H9 (cell line): ENCODE measurements around the gene PMP22. TPM values are rescaled to one million over a fixed set of nuclear protein-coding genes. Genes with fewer than 3 reads are reported as not detected.

ENCODE experiments used
- DNase-seq: peaks from one replicate; pipeline ENCODE4 v3.0.0-alpha.2; 2017
- H2AFZ ChIP-seq: one replicate; pipeline ENCODE4 v1.6.1; 2013; ENCODE audit warnings: mild to moderate bottlenecking, low read length, control low read depth, moderate library complexity
- H2AK5ac ChIP-seq: 2 replicates; pipeline ENCODE4 v1.6.1; 2013; ENCODE audit warnings: low read length, control low read depth, mixed read lengths; ENCODE audit not compliant: insufficient read length
- H2BK120ac ChIP-seq: one replicate; pipeline ENCODE4 v1.6.1; 2013; ENCODE audit warnings: low read depth, mild to moderate bottlenecking, low read length, control low read depth, inconsistent platforms; ENCODE audit not compliant: poor library complexity, severe bottlenecking
- H2BK12ac ChIP-seq: 2 replicates; pipeline ENCODE4 v1.6.1; 2013; ENCODE audit warnings: low read length, control low read depth, mixed read lengths, low read depth; ENCODE audit not compliant: insufficient read length
- H2BK15ac ChIP-seq: 2 replicates; pipeline ENCODE4 v1.6.1; 2013; ENCODE audit warnings: low read depth, low read length, control low read depth
- H2BK20ac ChIP-seq: one replicate; pipeline ENCODE4 v1.6.1; 2013; ENCODE audit warnings: low read depth, mild to moderate bottlenecking, low read length, control low read depth, inconsistent platforms; ENCODE audit not compliant: poor library complexity, severe bottlenecking
- H2BK5ac ChIP-seq: 2 replicates; pipeline ENCODE4 v1.6.1; 2013; ENCODE audit warnings: low read length, control low read depth, mixed read lengths; ENCODE audit not compliant: insufficient read length
- H3K14ac ChIP-seq: 2 replicates; pipeline ENCODE4 v1.6.1; 2013; ENCODE audit warnings: low read length, control low read depth; ENCODE audit not compliant: insufficient read depth
- H3K18ac ChIP-seq: 2 replicates; pipeline ENCODE4 v1.6.1; 2013; ENCODE audit warnings: low read depth, mild to moderate bottlenecking, mixed read lengths, low read length, control low read depth; ENCODE audit not compliant: insufficient read length
- H3K23ac ChIP-seq: 2 replicates; pipeline ENCODE4 v1.6.1; 2013; ENCODE audit warnings: low read length, control low read depth, mixed read lengths, low read depth; ENCODE audit not compliant: insufficient read length
- H3K23me2 ChIP-seq: 2 replicates; pipeline ENCODE4 v1.6.1; 2013; ENCODE audit warnings: low read depth, mild to moderate bottlenecking, mixed read lengths, low read length, control low read depth; ENCODE audit not compliant: insufficient read length, poor library complexity, severe bottlenecking
- H3K27ac ChIP-seq: 2 replicates; pipeline ENCODE4 v1.5.1; 2013; ENCODE audit warnings: low read length, control low read depth, mixed read lengths, low read depth; ENCODE audit not compliant: insufficient read length
- H3K27me3 ChIP-seq: 2 replicates; pipeline ENCODE4 v1.6.1; 2013; ENCODE audit warnings: low read length, control low read depth, inconsistent platforms; ENCODE audit not compliant: insufficient read depth
- H3K4ac ChIP-seq: 2 replicates; pipeline ENCODE4 v1.6.1; 2013; ENCODE audit warnings: low read depth, mild to moderate bottlenecking, control low read depth, inconsistent platforms, low read length, moderate library complexity
- H3K4me1 ChIP-seq: 2 replicates; pipeline ENCODE4 v1.6.1; 2013; ENCODE audit warnings: low read length, control low read depth, inconsistent platforms; ENCODE audit not compliant: insufficient read depth
- H3K4me2 ChIP-seq: 2 replicates; pipeline ENCODE4 v1.6.1; 2013; ENCODE audit warnings: low read length, control low read depth, mixed read lengths; ENCODE audit not compliant: insufficient read length, insufficient read depth
- H3K56ac ChIP-seq: 2 replicates; pipeline ENCODE4 v1.6.1; 2013; ENCODE audit warnings: low read depth, mild to moderate bottlenecking, mixed read lengths, low read length, control low read depth; ENCODE audit not compliant: insufficient read length
- H3K79me1 ChIP-seq: 2 replicates; pipeline ENCODE4 v1.6.1; 2013; ENCODE audit warnings: low read depth, mild to moderate bottlenecking, moderate library complexity, low read length, control low read depth, inconsistent platforms; ENCODE audit not compliant: insufficient read depth, poor library complexity, severe bottlenecking
- H3K79me2 ChIP-seq: 2 replicates; pipeline ENCODE4 v1.6.1; 2013; ENCODE audit warnings: low read length, control low read depth, inconsistent platforms; ENCODE audit not compliant: insufficient read depth
- H3K9ac ChIP-seq: 2 replicates; pipeline ENCODE4 v1.6.1; 2013; ENCODE audit warnings: low read length, control low read depth, mixed read lengths; ENCODE audit not compliant: insufficient read length; ENCODE audit errors: extremely low read depth
- H3K9me3 ChIP-seq: one replicate; pipeline ENCODE4 v1.6.1; 2013; ENCODE audit warnings: low read depth, low read length, inconsistent platforms; ENCODE audit not compliant: control insufficient read depth
- H3T11ph ChIP-seq: one replicate; pipeline ENCODE4 v1.6.1; 2013; ENCODE audit warnings: mild to moderate bottlenecking, low read length, control low read depth, inconsistent platforms
- H4K20me1 ChIP-seq: one replicate; pipeline ENCODE4 v1.6.1; 2013; ENCODE audit not compliant: control insufficient read depth, insufficient read length, insufficient read depth
- H4K5ac ChIP-seq: 2 replicates; pipeline ENCODE4 v1.6.1; 2013; ENCODE audit warnings: low read depth, mild to moderate bottlenecking, mixed read lengths, low read length, control low read depth; ENCODE audit not compliant: insufficient read length
- H4K8ac ChIP-seq: replicated peaks from 2 replicates; pipeline ENCODE4 v1.6.1; 2013; ENCODE audit warnings: low read length, control low read depth, mixed read lengths, low read depth; ENCODE audit not compliant: insufficient read length
- H4K91ac ChIP-seq: 2 replicates; pipeline ENCODE4 v1.6.1; 2013; ENCODE audit warnings: low read depth, mild to moderate bottlenecking, moderate library complexity, mixed read lengths, low read length, control low read depth; ENCODE audit not compliant: insufficient read length
- H3K27ac Mint-ChIP-seq, 3 experiments: 2 replicates in 2 of 3; 3 replicates in 1 of 3; pipeline ENCODE4 v1.8.0; 2020 to 2021; ENCODE audit warnings: mixed read lengths in 3 of 3, mild to moderate bottlenecking in 1 of 3, moderate library complexity in 1 of 3
- H3K27me3 Mint-ChIP-seq: 2 replicates; pipeline ENCODE4 v1.8.0; 2021; ENCODE audit warnings: low read depth, mild to moderate bottlenecking, moderate library complexity, mixed read lengths
- H3K36me3 Mint-ChIP-seq, 3 experiments: 2 replicates in 2 of 3; 3 replicates in 1 of 3; pipeline ENCODE4 v1.8.0; 2020 to 2021; ENCODE audit warnings: low read depth in 3 of 3, mixed read lengths in 3 of 3; ENCODE audit not compliant: insufficient read depth in 1 of 3
- H3K4me1 Mint-ChIP-seq, 2 experiments: 2 replicates each; pipeline ENCODE4 v1.8.0; 2020; ENCODE audit warnings: mixed read lengths in 2 of 2
- H3K4me3 Mint-ChIP-seq, 2 experiments: 2 replicates in 1 of 2; 3 replicates in 1 of 2; pipeline ENCODE4 v1.8.0; 2020 to 2021; ENCODE audit warnings: mild to moderate bottlenecking in 2 of 2, mixed read lengths in 2 of 2, moderate library complexity in 1 of 2
- H3K9me3 Mint-ChIP-seq, 2 experiments: 2 replicates in 1 of 2; 3 replicates in 1 of 2; pipeline ENCODE4 v1.8.0; 2020; ENCODE audit warnings: mild to moderate bottlenecking in 2 of 2, mixed read lengths in 2 of 2, moderate library complexity in 1 of 2
- WGBS: extraction: QIAGEN DNeasy Blood & Tissue Kit; methylation state at CpG from one replicate; pipeline ENCODE4 v1.1.7; 2013; ENCODE audit warnings: missing lambda C conversion rate, low lambda C conversion rate, mixed read lengths; ENCODE audit not compliant: insufficient read length; ENCODE audit errors: extremely low coverage; 5-methylcytosine and 5-hydroxymethylcytosine counted together
- total RNA-seq: library from RNA; stranded (reverse); gene quantifications from 2 replicates; pipeline ENCODE4 v1.2.1, GENCODE V29; 2021
- TF ChIP-seq, protein P1 (sequence below): fragments of 200-600 bp; sonication (generic); conservative IDR thresholded peaks from 3 replicates; pipeline ENCODE4 v1.8.0; 2021; ENCODE audit warnings: antibody characterized with exemption, mild to moderate bottlenecking

PMP22 gene
- total RNA-seq, 1 experiment from 2014 or later: 1.5 TPM

- Histone ChIP-seq H3K9me3 (no peaks in the 10 kb centered on the region), H4K8ac (no peak overlapping the region), H3K23ac (no peak overlapping the region), H2BK12ac (no peak overlapping the region), H3K79me1 (no peaks in the 10 kb centered on the region), H2BK120ac (no peak overlapping the region), H2AK5ac (no peak overlapping the region), H3K4ac (no peak overlapping the region), H3K18ac (no peak overlapping the region), H3K23me2 (peaks cover 25% of the 10 kb centered on the region), H3K4me2 (peak overlapping the region; percentile 71), H3K27ac (no peak overlapping the region), H2BK5ac (no peak overlapping the region), H3K79me2 (no peaks in the 10 kb centered on the region), H3K27me3 (peaks cover 50% of the 10 kb centered on the region), H3K14ac (no peak overlapping the region), H2BK15ac (no peak overlapping the region), H3K9ac (no peak overlapping the region), H2AFZ (no peak overlapping the region), H3K4me1 (no peaks in the 10 kb centered on the region), H3T11ph (no peak overlapping the region), H2BK20ac (no peak overlapping the region), H3K56ac (no peak overlapping the region), H4K91ac (no peak overlapping the region), H4K20me1 (no peaks in the 10 kb centered on the region), H4K5ac (no peak overlapping the region)
- WGBS: no CpG with 5 or more reads among the region's 32 CpGs
- DNase-seq: peak; percentile 75
- TF ChIP-seq, protein P1, sequence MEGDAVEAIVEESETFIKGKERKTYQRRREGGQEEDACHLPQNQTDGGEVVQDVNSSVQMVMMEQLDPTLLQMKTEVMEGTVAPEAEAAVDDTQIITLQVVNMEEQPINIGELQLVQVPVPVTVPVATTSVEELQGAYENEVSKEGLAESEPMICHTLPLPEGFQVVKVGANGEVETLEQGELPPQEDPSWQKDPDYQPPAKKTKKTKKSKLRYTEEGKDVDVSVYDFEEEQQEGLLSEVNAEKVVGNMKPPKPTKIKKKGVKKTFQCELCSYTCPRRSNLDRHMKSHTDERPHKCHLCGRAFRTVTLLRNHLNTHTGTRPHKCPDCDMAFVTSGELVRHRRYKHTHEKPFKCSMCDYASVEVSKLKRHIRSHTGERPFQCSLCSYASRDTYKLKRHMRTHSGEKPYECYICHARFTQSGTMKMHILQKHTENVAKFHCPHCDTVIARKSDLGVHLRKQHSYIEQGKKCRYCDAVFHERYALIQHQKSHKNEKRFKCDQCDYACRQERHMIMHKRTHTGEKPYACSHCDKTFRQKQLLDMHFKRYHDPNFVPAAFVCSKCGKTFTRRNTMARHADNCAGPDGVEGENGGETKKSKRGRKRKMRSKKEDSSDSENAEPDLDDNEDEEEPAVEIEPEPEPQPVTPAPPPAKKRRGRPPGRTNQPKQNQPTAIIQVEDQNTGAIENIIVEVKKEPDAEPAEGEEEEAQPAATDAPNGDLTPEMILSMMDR: no peak
- Mint-ChIP-seq H3K36me3 (no peaks in the 10 kb centered on the region; a peak in 1 of 7 replicates), H3K27me3 (peaks cover 99% of the 10 kb centered on the region), H3K27ac (no peak overlapping the region), H3K9me3 (no peaks in the 10 kb centered on the region; a peak in 1 of 5 replicates), H3K4me1 (peaks cover 22 to 27% of the 10 kb centered on the region in 2 experiments), H3K4me3 (peak overlapping the region; percentile 82 to 90)
These were observed 3.8 kb downstream of the PMP22 start for GRCh38 chr17:15261258-15261801.
